HG03064 (cell line): ENCODE measurements around the gene WDR18.
A peak's percentile ranks its signal among the peaks of the same experiment; 100 is the strongest.

ENCODE experiments used
- ATAC-seq: cut with Tn5 transposase; IDR thresholded peaks from one replicate; pipeline ENCODE4 v1.9.1; 2021; ENCODE audit warnings: low read depth; ENCODE audit not compliant: unreplicated experiment

WDR18 gene

GRCh38 chr19:1039646-1040475 is 55.7 kb downstream of the WDR18 start, which contains the start of gene ABCA7:
Gene ABCA7, plus strand, starts transcription at chr19:1040107. Its CDS starts 1,255 bp downstream, at chr19:1041362.
- ATAC-seq, result peak; percentile 46

DNA sequence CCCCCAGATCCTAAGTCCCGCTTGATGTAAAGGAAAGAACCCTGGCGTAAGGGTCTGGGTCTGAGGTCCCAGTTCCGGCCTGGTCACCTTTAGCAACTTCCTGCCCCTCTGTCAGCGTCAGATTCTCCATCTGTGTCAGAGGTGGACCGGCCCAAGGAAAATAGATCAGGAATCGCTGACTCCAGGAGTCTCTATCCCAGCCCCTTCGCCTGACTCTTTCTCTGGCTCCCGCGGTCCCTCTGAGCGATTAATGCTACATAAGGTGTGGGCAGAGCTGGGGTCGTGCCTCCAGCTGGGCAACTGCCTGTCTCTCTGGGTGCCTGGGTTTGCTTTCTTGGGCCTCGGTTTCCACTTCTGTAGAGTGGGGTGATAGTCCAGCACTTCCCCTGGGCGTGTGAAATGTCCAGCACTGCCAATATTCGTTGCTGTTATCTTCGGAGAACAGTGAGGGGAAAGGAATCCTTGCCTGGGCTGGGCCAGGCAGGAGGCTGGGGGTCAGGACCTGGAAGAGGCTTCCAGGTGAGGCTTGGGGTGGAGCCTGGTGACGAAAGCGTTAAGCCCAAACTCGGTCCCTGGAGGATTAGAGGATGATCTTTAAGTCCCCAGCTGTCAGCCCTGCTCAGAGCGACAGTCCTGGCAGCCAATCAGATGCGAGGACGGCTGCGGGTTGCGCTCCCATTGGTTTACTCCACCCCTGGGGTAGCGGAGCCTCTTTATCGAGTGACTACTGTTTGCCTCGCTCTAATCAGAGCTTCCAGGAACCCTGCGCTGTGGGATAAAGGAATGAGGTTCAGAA is 56.5 kb downstream of the WDR18 start:
- no peak for ATAC-seq

GRCh38 chr19:1041272-1041834 is 57.2 kb downstream of the WDR18 start:
- no peak for ATAC-seq

GRCh38 chr19:1041835-1042685 is 57.9 kb downstream of the WDR18 start:
- ATAC-seq, result no peak

- ATAC-seq, result no peak
Measured at GRCh38 chr19:1042689-1043511, 58.8 kb downstream of the WDR18 start.
